HCT116 (cell line): ENCODE results near the gene METTL21C. TPM values are rescaled to one million over a fixed set of nuclear protein-coding genes. Genes with fewer than 3 reads are reported as not detected.
A peak's percentile ranks its signal among the peaks of the same experiment; 100 is the strongest.

Experiments used
- ATAC-seq: fragments of 200-7000 bp; cut with Tn5 transposase; 2 replicates; pipeline ENCODE4 v1.9.1; 2020; ENCODE audit warnings: mild to moderate bottlenecking, moderate library complexity
- BruUV-seq: library from RNA; stranded (reverse); fragments of 400-500 nt; replicated peaks from 2 replicates; lab custom pipeline; 2021; lab: Mats Ljungman, UMichigan
- CTCF ChIA-PET: fragments of 300-600 bp; sonication (Branson Sonifier 250); formaldehyde crosslinking; loops from one replicate; lab custom pipeline; 2021; ENCODE audit warnings: antibody characterized with exemption; lab: Charles Lee
- POLR2A ChIA-PET: fragments of 300-600, 350-600 bp; sonication (Branson Sonifier 250); formaldehyde crosslinking; loops from one replicate; lab custom pipeline; 2021; ENCODE audit warnings: antibody characterized with exemption; lab: Charles Lee
- RAD21 ChIA-PET, 2 experiments: fragments of 300-600 bp; sonication (Branson Sonifier 250); formaldehyde crosslinking; loops; one replicate each; lab custom pipeline; 2023; ENCODE audit warnings: low total read pairs in 2 of 2; ENCODE audit not compliant: uncharacterized antibody in 2 of 2, unreplicated experiment in 2 of 2, low non-redundant PET in 1 of 2; lab: Charles Lee
- DNase-seq: peaks from one replicate; pipeline ENCODE4 v3.0.0-alpha.2; 2010; ENCODE audit warnings: low read depth, low spot score
- H2AFZ ChIP-seq: fragments of 200-600 bp; shearing (Covaris generic), sonication (generic); 2 replicates; pipeline ENCODE4 v1.6.1; 2017; ENCODE audit warnings: low read depth, mixed run types, mixed read lengths, antibody characterized with exemption, low read length; ENCODE audit not compliant: poor library complexity, severe bottlenecking
- H3K27ac ChIP-seq: 2 replicates; pipeline ENCODE4 v1.5.1; 2012; ENCODE audit warnings: low read depth, low read length
- H3K27me3 ChIP-seq: fragments of 200-600 bp; sonication (generic); 2 replicates; pipeline ENCODE4 v1.6.1; 2016; ENCODE audit warnings: mixed run types, low read length, mixed read lengths; ENCODE audit not compliant: insufficient read depth
- H3K36me3 ChIP-seq, 2 experiments: fragments of 200-500 bp in 1 of 2; fragments of 200-600 bp in 1 of 2; sonication (Bioruptor generic) in 1 of 2; sonication (generic) in 1 of 2; 2 replicates each; pipeline versions ENCODE4 v1.5.1 to v1.6.1; 2014 to 2016; ENCODE audit warnings: low read length in 2 of 2, inconsistent platforms in 1 of 2, mixed read lengths in 1 of 2, mixed run types in 1 of 2; ENCODE audit not compliant: insufficient read depth in 2 of 2, control insufficient read depth in 1 of 2
- H3K4me1 ChIP-seq, 2 experiments: fragments of 200-600 bp in 1 of 2; sonication (generic) in 1 of 2; 2 replicates each; pipeline versions ENCODE4 v1.5.1 to v1.6.1; 2012 to 2017; ENCODE audit warnings: low read length in 2 of 2, inconsistent platforms in 1 of 2, mild to moderate bottlenecking in 1 of 2, mixed read lengths in 1 of 2, mixed run types in 1 of 2, moderate library complexity in 1 of 2; ENCODE audit not compliant: insufficient read depth in 2 of 2, control insufficient read depth in 1 of 2
- H3K4me2 ChIP-seq: fragments of 200-600 bp; sonication (generic); 2 replicates; pipeline ENCODE4 v1.6.1; 2017; ENCODE audit warnings: mixed run types, low read length, mixed read lengths
- H3K4me3 ChIP-seq, 2 experiments: fragments of 200-600 bp in 1 of 2; sonication (generic) in 1 of 2; replicated peaks in 1 of 2; 2 replicates each; pipeline ENCODE4 v1.5.1; 2011 to 2016; ENCODE audit warnings: low read length in 2 of 2, control low read depth in 1 of 2, low read depth in 1 of 2, mild to moderate bottlenecking in 1 of 2, mixed read lengths in 1 of 2, mixed run types in 1 of 2
- H3K79me2 ChIP-seq: fragments of 200-600 bp; sonication (generic); 2 replicates; pipeline ENCODE4 v1.6.1; 2017; ENCODE audit warnings: mild to moderate bottlenecking, mixed run types, low read length, moderate library complexity, mixed read lengths; ENCODE audit not compliant: insufficient read depth
- H3K9ac ChIP-seq: fragments of 200-600 bp; sonication (generic); 2 replicates; pipeline ENCODE4 v1.6.1; 2016; ENCODE audit warnings: low read length, mixed read lengths
- H3K9me2 ChIP-seq: fragments of 200-600 bp; sonication (generic), shearing (Covaris generic); 2 replicates; pipeline ENCODE4 v1.6.1; 2017; ENCODE audit warnings: mixed run types, mild to moderate bottlenecking, moderate library complexity; ENCODE audit not compliant: insufficient read depth
- H3K9me3 ChIP-seq, 2 experiments: fragments of 200-500 bp in 1 of 2; fragments of 200-600 bp in 1 of 2; sonication (Bioruptor generic) in 1 of 2; sonication (generic) in 1 of 2; 2 replicates each; pipeline ENCODE4 v1.6.1; 2014 to 2017; ENCODE audit warnings: low read length in 2 of 2, mixed read lengths in 2 of 2, inconsistent platforms in 1 of 2, low read depth in 1 of 2, mild to moderate bottlenecking in 1 of 2, mixed run types in 1 of 2, moderate library complexity in 1 of 2; ENCODE audit not compliant: control insufficient read depth in 1 of 2, insufficient read depth in 1 of 2
- H4K20me1 ChIP-seq: fragments of 200-600 bp; sonication (generic), shearing (Covaris generic); 2 replicates; pipeline ENCODE4 v1.6.1; 2017; ENCODE audit warnings: mixed run types, mild to moderate bottlenecking, moderate library complexity; ENCODE audit not compliant: insufficient read depth
- CBX3 ChIP-seq: IDR thresholded peaks from 2 replicates; pipeline ENCODE4 v1.6.1; 2012; ENCODE audit warnings: low read depth
- CEBPB ChIP-seq: IDR thresholded peaks from 2 replicates; pipeline ENCODE4 v1.6.1; 2012; ENCODE audit warnings: low read depth
- EGR1 ChIP-seq: IDR thresholded peaks from 2 replicates; pipeline ENCODE4 v1.6.1; 2012; ENCODE audit warnings: low read depth
- ELF1 ChIP-seq: IDR thresholded peaks from 2 replicates; pipeline ENCODE4 v1.6.1; 2012; ENCODE audit warnings: low read depth, borderline replicate concordance
- FOSL1 ChIP-seq: IDR thresholded peaks from 2 replicates; pipeline ENCODE4 v1.6.1; 2012; ENCODE audit warnings: low read depth
- JUND ChIP-seq: IDR thresholded peaks from 2 replicates; pipeline ENCODE4 v1.6.1; 2012
- POLR2A ChIP-seq: IDR thresholded peaks from 2 replicates; pipeline ENCODE4 v1.7.0; 2011; ENCODE audit warnings: borderline replicate concordance; ENCODE audit not compliant: insufficient read depth, insufficient read length; ENCODE audit errors: extremely low read depth
- POLR2AphosphoS5 ChIP-seq: IDR thresholded peaks from 2 replicates; pipeline ENCODE4 v1.6.1; 2011; ENCODE audit warnings: mild to moderate bottlenecking, low read depth, low read length, moderate library complexity
- SIN3A ChIP-seq: IDR thresholded peaks from 2 replicates; pipeline ENCODE4 v1.6.1; 2012; ENCODE audit warnings: low read depth
- SP1 ChIP-seq: IDR thresholded peaks from 2 replicates; pipeline ENCODE4 v1.6.1; 2012; ENCODE audit warnings: low read depth
- TCF7L2 ChIP-seq: IDR thresholded peaks from 2 replicates; pipeline ENCODE4 v1.7.0; 2011; ENCODE audit warnings: borderline replicate concordance, inconsistent platforms; ENCODE audit not compliant: insufficient read depth, insufficient read length; ENCODE audit errors: extremely low read depth
- intact Hi-C: fragments of 100-400 bp; cut with micrococcal nuclease; formaldehyde crosslinking; loops from 2 replicates; pipeline ENCODE4 v1.10.0; 2022
- total RNA-seq: library from RNA; stranded (reverse); gene quantifications from one replicate; pipeline ENCODE4 v1.2.1, GENCODE V29; 2021; ENCODE audit not compliant: unreplicated experiment
- TF ChIP-seq, protein P1 (sequence below): IDR thresholded peaks from 2 replicates; pipeline ENCODE4 v1.6.1; 2012

The METTL21C gene
- total RNA-seq, 1 experiment from 2014 or later, result not detected

DNA sequence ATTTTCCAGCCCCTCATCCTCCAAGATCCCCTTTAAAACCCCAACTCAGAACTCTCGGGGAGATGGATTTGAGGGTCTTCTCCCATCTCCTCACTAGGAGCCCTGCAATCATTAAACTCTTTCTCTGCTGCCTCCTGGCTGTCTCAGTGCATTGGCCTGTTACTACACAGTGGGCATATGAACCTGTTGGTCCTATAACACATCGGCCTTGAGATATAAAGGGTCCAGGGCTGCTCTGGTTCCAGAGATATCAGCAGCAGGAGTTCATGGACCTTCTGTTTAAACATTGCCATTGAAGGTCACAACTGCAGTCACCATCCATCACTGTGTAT lies 3.8 kb upstream of the METTL21C start:
- Histone ChIP-seq H3K4me2 (no peak overlapping the region), H3K27me3 (peaks cover 23% of the 10 kb centered on the region), H2AFZ (no peak overlapping the region), H4K20me1 (no peaks in the 10 kb centered on the region), H3K4me1 (no peaks in the 10 kb centered on the region), H3K36me3 (no peaks in the 10 kb centered on the region), H3K9me2 (no peaks in the 10 kb centered on the region), H3K79me2 (no peaks in the 10 kb centered on the region), H3K9me3 (no peaks in the 10 kb centered on the region; a peak in 2 of 4 replicates), H3K27ac (no peak overlapping the region), H3K9ac (no peak overlapping the region), H3K4me3 (no peak overlapping the region)
- TF ChIP-seq ELF1 (no peak), JUND (no peak), CBX3 (0 out of 2 replicates have a peak, but pooled peaks have one; percentile 23)
- DNase-seq, result no peak
- CTCF ChIA-PET, result no interaction called here
- ATAC-seq, result no peak
- intact Hi-C loops, result no loop called here
- POLR2A ChIA-PET, result no interaction called here
- RAD21 ChIA-PET, result no interaction called here
- no TSS peak for BruUV-seq

DNA sequence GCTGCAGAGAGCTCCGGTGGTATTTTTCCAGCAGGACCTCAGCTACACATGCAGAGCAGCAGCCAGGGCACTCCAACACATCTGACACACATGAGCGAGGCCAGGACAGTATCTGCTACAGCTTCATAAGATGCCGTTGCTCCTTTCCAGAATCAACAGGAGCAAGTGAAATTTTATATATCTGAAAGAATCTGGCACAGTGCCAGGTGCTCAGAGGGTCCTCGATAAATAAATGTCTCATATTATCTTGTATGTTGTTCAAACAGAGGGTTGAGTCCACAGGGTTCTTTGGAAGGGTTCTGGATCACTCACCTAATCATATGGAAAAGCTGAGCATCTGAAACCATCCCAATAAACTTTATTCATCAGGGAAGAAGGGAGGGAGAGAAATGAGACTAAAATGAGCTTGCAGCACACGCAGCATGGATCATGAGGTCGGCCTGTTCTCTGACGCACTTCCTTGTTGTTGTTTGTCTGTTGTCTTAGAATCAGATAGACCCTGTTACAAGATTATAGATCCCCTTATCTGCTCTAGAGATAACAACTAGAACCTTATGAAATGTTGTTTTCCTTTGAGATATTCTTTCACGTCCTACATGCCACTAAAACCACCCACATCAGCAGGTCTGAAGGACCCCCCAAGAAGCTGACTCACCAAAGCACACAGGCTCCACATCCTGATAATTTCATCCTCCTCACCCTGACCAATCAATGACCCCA lies 3.2 kb upstream of the METTL21C start:
- ChIA-PET POLR2A (no interaction called here), CTCF (no interaction called here)
- H3K4me3 ChIP-seq, result no peak overlapping the region

More for the DNA sequence above, 3.2 kb upstream of the METTL21C start:
- H3K9me2 ChIP-seq, result no peaks in the 10 kb centered on the region
- ATAC-seq (no peak), DNase-seq (no peak)
- no TSS peak for BruUV-seq
- TF ChIP-seq TCF7L2 (no peak), CEBPB (no peak), POLR2A (no peak), FOSL1 (no peak), SIN3A (no peak), ELF1 (no peak), SP1 (no peak), EGR1 (no peak), POLR2AphosphoS5 (no peak)
- TF ChIP-seq, protein P1, sequence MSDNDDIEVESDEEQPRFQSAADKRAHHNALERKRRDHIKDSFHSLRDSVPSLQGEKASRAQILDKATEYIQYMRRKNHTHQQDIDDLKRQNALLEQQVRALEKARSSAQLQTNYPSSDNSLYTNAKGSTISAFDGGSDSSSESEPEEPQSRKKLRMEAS, result no peak
- H3K4me1 ChIP-seq, result no peaks in the 10 kb centered on the region
- no peak overlapping the region for H2AFZ ChIP-seq
- H3K9ac ChIP-seq, result no peak overlapping the region
- H3K27ac ChIP-seq, result no peak overlapping the region
- no peaks in the 10 kb centered on the region; a peak in 2 of 4 replicates for H3K9me3 ChIP-seq
- peaks cover 25% of the 10 kb centered on the region for H3K27me3 ChIP-seq
- H4K20me1 ChIP-seq, result no peaks in the 10 kb centered on the region
- H3K79me2 ChIP-seq, result no peaks in the 10 kb centered on the region
- intact Hi-C loops, result no loop called here
- no peaks in the 10 kb centered on the region for H3K36me3 ChIP-seq
- RAD21 ChIA-PET, result no interaction called here
- no peak overlapping the region for H3K4me2 ChIP-seq
